ENCODE results near the gene MRPL50.

Gene MRPL50

DNA sequence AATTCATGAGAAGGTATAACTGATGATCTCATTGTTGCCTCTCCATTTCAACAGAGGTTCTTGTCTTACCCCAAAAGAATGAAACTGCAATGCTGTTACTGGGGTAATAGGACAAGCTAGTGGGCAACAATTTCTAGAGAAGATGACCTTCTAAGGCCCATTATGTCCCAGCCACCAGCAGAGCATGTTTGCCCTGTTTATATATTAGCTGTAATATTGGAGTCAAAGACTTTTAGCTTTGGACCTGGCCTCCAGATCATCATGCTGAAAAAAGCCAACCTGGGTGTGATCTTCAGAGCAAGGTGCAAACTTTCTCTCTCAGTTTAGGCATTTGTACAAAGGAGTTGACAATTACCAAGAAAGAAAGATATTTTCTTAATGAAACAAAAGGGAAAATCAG, 33.8 kb upstream of the MRPL50 start:
- H3K4me3 ChIP-seq (ENCODE audit: low read depth, low read length) = no peak overlapping the region
- TF ChIP-seq CTCF (IDR thresholded peaks at IDR 0.05; ENCODE audit: low read depth, low read length) = no peak

DNA sequence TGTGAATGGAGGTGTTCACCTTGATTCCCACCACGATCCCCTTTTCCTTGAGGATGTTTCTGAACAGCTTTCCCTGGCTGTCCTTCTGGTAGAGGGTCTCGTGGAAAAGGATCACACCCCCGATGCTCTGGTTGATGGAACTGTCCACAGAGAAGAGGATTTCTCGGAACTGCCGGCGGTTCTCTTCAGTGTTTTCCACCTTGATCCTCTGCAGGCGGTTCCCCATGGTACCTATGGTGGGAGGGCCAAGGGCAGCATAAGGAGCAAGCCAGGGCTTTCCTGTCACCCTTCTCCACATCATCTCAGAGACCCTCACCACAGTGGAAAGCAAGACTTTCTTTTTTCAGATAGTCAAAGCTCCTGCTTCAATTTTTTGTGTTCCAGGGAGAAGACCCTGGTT, 31.3 kb upstream of the MRPL50 start:
- no peak overlapping the region for H3K4me3 ChIP-seq (ENCODE audit: low read depth, low read length)
- no peak for TF ChIP-seq CTCF (IDR thresholded peaks at IDR 0.05; ENCODE audit: low read depth, low read length)

GRCh38 chr9:101428909-101429308, 30.5 kb upstream of the MRPL50 start:
- TF ChIP-seq CTCF (IDR thresholded peaks at IDR 0.05; ENCODE audit: low read depth, low read length) = no peak
- no peak overlapping the region for H3K4me3 ChIP-seq (ENCODE audit: low read depth, low read length)

GRCh38 chr9:101427957-101428655, 29.7 kb upstream of the MRPL50 start:
- no peak for TF ChIP-seq CTCF (IDR thresholded peaks at IDR 0.05; ENCODE audit: low read depth, low read length)
- no peak overlapping the region for H3K4me3 ChIP-seq (ENCODE audit: low read depth, low read length)

DNA sequence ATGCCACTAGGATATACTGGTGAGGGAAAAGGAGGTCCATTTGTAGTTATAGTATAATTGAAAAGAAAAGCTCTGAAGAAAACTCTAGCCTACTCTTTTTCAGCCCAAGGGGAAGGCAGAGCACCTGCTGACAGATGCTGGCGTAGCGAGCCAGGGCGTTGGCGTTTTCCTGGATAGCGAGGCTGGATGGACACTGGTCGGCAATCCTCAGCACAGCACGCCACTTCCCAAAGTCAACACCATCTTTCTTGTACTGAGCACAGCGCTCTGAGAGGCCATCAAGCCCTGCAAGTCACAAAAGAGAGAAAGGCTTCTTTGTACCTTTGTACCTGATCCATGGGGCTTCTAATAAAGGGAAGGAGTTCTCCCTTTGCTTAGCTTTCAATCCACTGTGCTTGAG, 28.9 kb upstream of the MRPL50 start:
- no peak for TF ChIP-seq CTCF (IDR thresholded peaks at IDR 0.05; ENCODE audit: low read depth, low read length)
- H3K4me3 ChIP-seq (ENCODE audit: low read depth, low read length) = no peak overlapping the region

DNA sequence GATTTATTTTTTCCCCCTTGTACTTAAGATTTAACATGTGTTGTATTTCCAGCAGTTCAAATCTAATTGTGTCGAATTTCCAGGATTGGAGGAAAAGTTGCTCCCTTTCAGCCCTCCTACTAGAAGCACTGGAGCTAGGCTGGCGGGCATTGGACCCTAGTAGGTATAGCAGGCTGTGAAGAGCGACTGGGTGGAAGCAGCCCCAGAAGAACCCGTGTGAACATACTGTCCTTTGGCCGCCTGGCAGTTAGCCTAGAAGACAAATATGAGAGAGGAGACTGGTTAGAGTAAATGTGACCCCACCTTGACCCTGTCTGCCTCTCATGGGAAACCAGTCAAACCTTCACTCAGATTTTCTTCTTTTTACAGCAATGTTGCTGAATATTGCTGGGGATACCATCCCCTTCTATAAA, 23.2 kb upstream of the MRPL50 start:
- H3K4me3 ChIP-seq (ENCODE audit: low read depth, low read length) = no peak overlapping the region
- TF ChIP-seq CTCF (IDR thresholded peaks at IDR 0.05; ENCODE audit: low read depth, low read length) = no peak

DNA sequence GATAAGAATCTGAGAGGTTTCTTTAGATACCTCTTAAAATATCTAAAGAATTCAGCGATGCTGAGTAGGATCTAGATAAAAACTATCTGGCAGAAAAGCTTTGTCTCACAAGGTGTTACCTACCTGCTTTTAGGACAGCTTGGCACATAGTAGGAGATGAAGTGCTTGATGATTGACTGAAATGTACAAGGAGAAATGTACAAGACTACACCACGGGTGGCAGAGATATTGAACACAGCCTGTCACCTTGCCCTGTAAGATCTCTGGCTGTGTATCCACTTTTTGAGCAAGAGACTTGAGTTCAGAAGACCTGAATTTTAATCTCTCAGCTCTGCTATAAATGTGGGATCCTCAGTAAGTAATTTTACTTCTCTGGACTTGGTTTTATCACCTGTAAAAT, 21.4 kb upstream of the MRPL50 start:
- no peak for TF ChIP-seq CTCF (IDR thresholded peaks at IDR 0.05; ENCODE audit: low read depth, low read length)
- no peak overlapping the region for H3K4me3 ChIP-seq (ENCODE audit: low read depth, low read length)

All from WI38 (cell line).